ENCODE measurements around the gene MEST.
"Not testable (repeated sequence)": the region's sequence is repeated elsewhere in the genome, so short reads cannot be mapped to it uniquely, and the experiment has no call there.

MEST gene

DNA sequence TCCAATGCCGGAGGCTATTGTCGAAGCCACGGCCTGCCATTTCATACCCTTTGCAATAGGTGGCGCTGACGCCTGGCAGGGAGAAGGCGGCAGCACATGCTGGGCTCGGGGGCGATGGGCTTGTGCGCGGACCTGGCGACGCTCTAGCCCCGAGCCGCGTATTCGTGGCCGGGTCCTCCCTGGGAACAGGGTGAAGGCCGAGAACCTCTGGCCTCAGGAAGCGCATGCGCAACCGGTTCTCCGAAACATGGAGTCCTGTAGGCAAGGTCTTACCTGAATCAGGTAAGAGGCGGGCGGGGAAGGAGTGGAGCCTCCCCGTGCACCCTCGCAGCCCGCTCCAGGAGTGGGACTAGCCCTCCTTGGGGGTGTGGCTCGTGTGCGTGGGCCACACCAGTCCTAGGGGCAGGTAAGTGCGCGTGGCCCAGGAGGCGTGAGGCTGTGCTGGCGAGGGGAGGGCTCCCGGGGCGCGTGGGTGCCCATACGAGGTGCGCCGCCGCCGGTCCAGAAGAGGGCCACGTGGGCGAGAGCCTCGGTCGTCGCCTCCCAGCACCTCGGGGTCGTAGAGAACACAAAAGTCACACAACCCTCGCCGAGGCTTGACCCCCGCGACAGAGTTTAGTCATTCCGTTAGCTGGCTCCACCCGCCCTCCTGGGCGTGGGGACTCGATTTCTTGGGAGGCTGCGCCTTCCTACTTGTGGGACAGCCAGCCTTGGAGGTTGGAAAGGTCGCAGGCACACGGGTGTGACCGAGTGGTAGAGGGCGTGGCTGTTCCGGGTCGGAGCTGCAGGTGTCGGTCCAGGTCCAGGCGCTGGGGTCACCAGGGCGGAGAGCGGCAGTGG is 5.6 kb upstream of the MEST start:
- peak; percentile 66 for DNase-seq

DNA sequence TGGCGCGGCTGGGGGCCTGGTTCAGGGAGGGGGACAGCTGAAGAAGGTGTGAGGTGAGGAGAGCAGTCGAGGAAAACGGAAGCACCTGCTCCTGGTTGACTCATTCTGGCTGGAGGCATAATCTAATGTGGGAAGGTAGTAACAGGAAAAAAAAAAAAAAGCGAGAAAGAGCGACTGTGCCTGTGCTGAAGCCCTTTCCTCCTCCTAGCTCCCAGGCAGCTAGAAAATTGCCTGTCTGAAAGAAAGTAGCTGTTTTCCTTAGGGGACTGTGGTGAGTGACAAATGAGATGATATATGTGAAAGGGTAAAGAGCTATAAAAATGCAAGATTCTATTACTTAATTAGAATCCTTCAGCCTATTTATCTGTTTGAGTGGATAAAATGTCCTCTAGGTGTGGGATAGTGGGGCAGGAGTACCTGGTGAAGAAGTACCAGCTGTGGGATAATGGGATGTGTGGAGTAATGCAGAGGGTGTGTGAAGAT is 4.9 kb upstream of the MEST start:
- no peak for DNase-seq

- no peak for DNase-seq
Measured at GRCh38 chr7:130488392-130489139, 3.3 kb upstream of the MEST start.

DNA sequence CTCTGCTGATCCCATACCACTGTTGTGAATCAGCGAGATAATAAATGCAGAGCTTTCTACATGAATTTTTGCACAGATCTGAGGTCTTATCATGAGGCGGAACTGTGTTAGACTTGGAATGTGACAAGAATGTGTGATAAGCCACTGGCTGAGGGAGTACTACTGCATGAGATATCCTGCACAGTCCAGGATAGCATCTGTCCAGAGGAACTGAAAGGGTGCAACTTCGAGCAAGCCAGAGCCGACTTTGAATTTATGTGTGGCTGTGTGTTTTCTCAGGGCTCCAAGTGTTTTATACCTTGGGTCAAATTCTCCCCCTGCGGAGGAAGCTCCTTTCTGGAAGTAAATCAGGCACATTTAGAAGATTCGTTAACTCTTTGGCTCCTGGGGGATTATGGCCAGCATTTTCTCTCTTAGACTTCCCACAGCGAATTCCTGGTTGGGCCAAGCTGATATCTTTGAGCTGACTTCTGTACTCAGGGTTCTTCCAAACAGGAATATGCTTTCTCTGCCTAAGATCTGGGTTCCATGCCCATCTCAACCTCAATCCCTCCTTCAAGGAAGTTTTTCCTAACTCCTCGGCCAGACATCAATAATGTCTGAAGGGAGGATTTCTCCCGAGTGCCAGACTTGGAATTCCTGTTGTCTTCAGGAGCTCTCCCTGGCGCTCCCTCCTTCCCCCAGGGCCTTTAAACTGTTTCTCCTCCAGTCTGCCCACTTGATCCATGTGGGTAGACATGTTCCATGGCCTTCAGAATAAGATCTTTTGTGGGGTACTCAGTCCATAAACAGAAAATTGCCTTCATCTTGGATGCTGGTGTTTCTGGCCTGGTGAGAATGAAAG is 2.5 kb upstream of the MEST start:
- DNase-seq: no peak

DNA sequence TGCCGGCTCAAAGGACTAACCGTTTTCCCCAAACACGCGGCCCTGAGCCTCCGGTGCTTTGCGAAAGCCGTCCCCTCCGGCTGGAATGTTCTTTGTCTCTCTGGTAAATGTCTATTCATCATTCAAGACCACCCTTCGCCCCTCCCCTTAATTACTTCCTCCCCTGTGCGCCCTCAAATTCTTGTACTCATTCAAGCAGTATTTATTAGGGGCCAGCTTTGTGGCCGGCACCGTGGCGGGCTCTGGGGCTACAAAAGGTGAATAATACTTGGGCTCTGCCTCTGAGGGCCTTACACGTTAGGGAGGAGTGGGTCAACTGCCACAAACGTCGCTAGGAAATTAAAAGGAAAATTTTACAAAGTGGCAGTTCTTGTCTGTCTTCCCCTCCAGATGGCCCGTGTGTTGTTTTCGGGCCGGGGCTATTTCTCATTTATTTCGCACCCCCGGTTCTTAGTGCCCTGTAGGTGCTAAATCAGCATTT is 1.5 kb upstream of the MEST start:
- no peak for DNase-seq

- DNase-seq: peak; percentile 47
Measured at GRCh38 chr7:130490888-130491804, 739 bp upstream of the MEST start.

DNA sequence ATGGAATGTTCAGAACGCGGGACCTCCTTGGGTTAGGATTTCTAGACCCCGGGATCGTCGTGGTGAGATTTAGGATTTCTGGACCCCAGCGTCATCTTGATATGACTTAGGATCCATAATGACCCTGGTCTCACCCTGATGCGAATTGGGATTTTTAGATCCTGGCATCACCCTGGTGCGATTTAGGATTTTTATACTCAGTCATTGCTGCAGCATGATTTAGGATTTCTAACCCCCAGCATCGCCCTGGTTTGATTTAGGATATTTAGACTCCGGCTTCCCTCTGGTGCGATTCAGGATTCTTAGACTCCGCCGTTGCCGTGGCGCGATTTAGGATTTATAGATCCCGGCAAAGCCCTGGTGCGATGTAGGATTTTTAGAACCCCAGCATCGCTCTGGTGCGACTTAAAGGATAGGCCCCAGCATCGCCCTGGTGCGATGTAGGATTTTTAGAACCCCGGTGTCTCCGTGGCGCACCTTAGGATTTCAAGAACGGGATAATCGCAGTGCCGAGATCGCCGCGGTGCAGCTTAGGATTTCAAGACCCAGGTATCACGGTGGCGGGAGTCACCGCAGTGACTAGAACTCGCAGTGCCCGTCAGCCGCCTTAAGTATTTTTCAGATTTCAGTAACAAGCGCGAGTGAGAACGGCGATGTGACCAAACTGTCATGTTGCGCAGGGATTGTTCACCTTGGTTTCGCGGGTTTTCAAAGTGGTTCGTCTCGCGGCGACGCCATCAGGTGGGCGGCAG is 814 bp downstream of the MEST start:
- DNase-seq: peak; percentile 15

DNA sequence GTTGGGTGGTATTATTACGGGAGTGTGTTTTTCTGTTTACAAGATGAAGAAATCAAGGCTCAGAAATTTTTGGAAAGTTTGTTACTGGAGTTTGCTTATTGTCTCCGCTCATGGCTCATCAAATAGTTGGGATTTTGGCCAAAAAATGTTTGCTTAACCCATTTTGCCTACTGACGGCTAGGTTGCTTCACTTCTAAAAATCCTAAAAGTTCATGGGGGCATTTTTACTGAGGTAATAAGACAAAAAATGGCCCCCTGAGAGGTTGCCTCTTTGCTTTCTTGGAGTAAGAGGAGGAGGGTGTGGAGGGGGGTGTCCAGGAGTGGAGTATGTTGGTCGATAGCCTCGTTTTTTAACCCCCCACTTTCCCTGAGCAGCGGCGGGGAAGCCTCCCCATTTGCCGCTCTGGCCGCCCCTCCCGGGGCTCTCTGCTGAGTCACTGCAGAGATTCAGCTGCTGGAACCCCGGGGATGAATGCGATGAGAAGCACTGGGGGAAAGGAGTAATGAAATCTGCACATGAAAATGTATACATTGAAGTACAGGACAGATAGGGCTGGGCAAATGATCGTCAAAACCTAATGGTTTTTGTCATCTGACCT is 1.5 kb downstream of the MEST start:
- no peak for DNase-seq

- DNase-seq: no peak
Measured at GRCh38 chr7:130494431-130494858, 2.6 kb downstream of the MEST start.

GRCh38 chr7:130500463-130500862 is 8.6 kb downstream of the MEST start:
- DNase-seq: no peak

DNA sequence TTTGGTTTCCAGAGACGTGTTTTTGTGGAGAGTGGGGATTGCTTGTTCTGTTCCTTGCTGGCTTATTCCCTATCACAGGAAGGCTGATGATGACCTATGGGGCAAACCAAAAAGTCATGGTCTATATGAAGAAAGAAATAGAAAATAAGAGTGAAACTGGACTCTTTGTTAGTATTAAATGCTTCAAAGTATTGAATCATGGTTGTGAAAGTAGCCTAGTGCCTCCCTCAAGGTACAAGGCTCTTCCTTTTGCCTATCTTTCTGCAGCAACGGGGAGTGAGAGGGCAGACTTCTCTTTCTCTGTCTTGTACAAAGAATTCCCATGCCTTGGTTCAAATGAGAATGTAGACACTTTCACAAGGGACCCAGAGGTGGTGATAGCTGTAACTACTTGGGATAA is 9.0 kb downstream of the MEST start:
- DNase-seq: no peak

GRCh38 chr7:130505753-130506152 is 13.9 kb downstream of the MEST start:
- DNase-seq: no peak

DNA sequence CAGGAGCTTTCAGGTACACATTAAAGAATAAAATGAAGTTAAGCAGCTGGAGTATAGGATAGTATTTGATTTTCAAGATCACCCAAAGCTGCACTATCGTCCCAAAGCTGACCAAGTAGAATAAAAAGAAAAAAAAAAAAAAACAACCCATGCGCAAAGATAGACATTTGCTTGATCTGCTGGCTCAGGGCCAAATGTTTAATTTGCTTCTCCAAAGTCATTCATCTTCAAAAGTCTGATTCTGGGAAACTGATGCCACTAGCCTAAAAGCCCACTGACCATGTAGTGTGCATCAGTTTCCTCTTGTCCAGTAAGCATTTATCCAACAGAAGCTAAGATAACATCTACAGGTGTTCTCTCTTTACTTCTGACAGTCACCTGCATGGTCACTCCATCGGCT is 14.5 kb downstream of the MEST start:
- DNase-seq: no peak

DNA sequence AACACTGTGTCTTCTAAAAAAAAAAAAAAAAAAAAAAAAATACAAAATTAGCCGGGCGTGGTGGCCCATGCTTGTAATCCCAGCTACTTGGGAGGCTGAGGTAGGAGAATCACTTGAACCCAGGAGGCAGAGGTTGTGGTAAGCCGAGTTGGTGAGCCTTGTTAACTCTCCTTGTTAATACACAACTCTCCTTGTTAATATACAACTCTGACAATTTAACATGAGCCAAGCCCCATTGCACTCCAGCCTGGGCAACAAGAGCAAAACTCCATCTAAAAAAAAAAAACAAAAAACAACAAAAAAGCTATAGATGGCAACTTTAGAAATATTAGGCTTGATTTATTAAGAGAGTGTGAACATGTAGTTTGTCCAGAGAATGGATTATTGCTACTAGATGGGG is 20.2 kb downstream of the MEST start:
- not testable (repeated sequence) for DNase-seq

DNA sequence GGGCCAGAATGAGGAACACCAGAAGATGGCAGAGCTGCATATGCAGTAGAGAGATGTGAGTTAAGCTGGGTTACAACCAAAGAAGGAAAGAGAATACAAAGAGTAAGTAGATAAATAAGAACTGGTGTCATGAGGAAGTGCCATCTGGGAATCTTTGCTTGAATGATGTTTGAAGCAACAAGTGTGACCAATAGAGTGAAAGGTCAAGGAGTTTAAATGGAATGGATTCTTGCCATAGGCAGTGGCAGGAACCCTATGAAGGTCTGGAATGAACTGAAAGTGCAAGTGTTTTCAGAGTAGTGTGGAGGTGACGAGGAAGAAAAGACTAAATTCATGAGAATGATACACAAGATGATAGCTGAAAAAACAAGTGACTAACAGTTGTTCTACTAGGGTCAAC is 21.6 kb downstream of the MEST start:
- no peak for DNase-seq

DNA sequence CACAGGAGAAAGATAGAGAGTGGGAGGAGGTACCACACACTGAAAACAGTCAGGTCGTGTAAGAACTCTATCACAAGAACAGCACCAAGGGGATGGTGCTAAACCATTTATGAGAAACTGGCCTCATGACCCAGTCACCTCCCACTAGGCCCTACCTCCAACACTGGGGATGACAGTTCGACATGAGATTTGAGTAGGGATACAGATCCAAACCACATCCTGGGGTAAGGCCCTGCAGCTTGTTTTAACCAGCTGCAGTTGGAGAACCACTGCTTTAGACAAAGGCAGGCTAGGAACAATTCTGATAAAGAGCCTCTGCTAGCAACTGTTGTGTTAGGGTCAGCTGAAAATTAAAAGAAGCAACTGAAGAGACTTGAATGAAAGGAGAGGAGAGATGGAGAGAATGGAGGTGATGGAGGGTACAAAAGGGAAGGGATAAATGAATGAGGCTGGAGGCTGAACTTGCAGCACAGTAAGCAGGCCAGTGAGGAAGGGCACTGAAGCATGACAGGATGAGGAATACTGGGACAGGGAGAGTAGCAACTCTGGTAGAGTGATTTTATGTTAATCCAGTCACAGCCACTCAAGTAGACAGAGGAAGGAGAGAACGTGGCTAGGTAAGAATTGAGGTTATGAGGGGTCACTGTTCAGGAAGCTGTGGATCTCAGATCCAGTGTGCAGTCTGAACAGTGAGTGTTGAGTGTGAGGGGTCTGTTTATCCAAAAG is 23.6 kb downstream of the MEST start:
- DNase-seq: no peak

- DNase-seq: no peak
Measured at GRCh38 chr7:130521258-130521951, 29.5 kb downstream of the MEST start.

DNA sequence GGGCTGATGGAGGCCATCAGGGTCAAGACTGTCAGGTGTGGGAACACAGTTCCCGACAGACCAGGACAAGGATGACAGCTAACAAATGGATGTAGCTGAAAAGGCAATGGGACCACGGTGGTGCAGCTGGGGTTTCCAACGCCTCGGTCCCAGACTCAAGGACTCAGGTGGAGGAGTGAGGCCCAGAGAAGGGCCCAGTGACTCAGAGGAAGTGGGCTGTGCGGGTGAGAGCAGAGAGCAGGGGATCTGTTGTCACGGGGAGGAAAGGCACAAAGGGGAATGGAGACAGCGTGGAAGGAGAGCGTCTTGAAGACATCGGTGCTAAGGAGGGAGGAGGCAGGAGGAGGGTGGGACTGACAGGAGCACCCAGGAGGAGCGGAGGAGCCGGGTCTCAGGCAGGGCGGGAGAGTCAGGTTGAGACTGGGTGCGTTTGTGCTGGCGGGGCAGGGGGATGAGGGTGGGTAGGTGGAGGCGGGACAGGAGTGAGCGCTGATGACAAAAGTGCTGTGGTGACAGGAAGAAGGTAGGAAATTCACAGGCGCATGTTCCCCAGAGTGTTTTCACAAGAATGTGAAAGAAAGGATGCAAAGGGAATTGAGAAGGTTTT is 31.7 kb downstream of the MEST start:
- not testable (repeated sequence) for DNase-seq

- DNase-seq: no peak
Measured at GRCh38 chr7:130524628-130525027, 32.7 kb downstream of the MEST start.

Data from activated CD8-positive, alpha-beta memory T cell treated with anti-CD3 and anti-CD28 coated beads, Interleukin-2, amount 50 U/mL, for 4 hours (primary cell).